ENCODE data around the gene SKIC8.
A peak's percentile ranks its signal among the peaks of the same experiment; 100 is the strongest.

SKIC8 gene

DNA sequence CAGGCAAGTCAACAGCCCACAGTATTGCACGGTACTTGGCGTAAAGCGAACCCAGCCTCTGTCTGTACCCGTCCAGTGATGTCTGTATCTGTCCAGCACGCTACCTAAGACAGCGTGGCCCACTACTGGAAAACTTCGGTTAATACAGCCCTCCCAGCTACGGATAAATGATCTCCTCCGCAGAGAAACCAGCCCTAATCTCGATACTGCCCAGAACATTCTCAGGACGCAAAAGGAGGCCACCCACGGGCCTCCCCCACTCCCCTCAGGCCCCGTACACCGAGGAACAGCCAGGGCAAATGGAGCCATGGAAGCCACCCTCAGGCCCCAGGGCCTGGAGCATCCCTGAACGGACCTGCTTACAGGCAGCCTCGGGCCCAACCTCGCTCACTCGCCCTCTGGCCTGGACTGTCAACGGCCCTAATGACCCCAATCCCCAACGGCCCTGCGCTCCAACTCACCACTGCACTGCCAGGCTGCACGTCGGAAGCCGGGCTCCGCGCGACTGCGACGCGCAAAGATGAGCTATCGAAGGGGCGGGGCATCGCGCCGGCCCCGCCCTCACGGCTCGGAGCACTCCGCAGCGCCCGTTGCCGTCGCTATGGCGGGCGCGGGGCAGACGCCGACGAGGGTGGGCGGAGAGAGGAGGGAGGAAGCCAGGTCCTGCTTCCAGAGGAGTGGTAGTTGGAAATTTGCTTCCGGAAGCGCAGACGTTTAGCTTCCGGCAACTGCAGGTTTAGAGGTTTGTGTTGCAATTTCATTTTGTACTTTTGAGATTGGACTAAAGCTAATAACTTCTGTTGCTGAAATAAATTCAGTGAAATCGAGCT lies at the start of gene SKIC8:
TSS of gene SKIC8 (minus strand) at position 509 of the 830 bp plus-strand sequence. CDS start 3,923 bp downstream, outside the sequence.
- peak; percentile 76 for DNase-seq

DNA sequence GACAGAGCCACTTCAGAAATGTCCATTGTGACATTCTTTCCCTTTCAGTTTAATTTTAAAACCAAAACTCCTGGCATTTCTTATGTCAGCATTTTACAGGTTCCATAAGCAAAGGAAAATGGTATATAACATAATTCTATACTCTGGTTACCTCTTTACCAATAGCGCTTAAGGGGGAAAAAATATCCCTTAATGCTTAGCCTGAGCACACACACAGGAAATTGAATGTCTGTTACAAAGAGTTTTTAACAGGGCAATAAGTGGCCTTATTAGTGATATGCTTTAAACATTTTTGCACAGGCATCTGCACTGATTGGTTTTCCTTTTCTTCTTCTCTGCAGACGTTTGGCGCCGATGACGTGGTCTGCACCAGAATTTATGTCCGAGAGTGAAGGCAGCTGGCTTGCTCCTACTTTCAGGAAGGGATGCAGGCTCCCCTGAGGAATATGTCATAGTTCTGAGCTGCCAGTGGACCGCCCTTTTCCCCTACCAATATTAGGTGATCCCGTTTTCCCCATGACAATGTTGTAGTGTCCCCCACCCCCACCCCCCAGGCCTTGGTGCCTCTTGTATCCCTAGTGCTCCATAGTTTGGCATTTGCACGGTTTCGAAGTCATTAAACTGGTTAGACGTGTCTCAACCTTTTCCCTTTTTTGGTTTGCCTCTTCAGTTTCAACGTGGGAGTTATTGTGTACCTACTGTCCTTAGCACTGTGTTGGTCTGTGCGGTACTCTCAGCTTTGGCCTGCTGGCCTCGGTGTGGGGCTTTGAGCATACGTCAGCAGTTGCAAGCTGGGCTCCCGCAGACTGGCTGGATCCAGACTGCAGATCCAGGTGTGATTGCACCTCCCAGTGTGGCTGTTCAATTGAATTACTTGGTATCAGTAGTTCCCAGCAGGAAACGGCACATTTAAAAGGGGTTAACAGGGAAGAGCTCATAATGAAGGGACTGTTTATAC lies 48.5 kb upstream of the SKIC8 start:
- no peak for DNase-seq

DNA sequence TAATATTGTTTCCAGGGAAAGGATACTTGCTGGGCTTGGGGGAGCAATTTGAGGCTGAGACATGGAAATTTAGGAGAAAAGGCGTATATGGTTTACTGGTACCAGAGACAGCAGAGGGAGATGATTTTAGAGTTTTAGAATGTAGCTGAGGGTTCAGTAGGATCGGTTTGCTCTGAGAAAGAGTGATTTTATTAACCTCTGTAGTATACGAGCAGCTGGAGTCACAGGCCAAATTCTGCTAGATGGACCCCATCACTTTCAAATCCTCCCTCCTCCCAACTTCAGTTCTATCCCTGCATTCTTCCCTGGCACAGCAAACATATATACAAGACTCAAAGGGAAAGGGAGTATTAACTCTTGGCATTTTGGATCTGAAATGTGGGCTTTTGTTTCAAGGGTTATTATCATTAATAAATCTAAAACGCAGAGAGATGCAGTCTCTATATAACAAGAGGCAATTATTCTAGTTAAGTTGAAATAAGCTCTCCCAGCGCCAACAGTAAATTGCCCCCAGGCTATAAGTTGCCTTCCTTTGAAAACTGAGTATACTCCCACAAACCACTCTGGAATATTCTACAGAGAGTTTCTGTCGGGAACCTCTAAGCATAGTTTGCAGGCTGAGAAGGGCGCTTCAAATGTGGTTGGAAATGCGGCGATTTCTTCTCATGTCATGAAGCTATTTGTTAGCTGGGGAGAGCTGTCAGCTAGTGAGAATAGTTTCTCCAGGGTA lies 46.2 kb upstream of the SKIC8 start:
- no peak for DNase-seq

DNA sequence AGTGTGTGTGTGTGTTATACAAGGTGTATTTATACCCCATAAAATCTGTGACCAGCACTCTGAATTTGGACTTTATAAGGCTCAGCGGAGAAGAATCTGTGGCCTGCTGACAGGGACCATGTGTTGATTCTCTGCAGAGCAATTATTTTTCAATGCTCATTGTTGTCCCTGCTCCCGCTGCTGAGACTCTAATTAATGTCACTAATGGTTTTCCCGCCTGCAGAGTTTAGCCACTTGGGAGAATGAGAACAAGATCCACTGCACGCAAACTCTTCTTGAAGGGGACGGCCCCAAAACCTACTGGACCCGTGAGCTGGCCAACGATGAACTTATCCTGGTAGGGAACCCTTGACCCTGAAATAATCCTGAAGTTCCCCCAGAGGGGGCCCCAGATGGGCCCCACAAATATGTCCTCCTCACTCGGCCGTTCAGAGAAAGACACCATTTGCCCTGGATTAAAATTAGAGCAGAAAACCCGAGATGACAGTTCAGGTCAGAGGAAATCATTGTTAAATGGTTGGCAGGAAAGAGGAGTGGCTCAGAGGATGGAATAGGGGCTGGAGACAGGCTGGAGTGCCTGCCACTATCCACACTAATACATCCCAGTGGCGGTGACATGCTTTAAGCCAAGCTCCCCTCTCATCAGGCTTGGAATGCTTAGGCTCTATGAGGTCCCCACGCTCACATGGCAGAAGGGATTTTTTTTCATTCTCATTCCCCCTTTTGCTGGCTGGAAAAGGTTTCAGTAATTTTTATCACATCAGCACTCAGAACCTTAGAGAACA lies 44.1 kb upstream of the SKIC8 start:
- no peak for DNase-seq

DNA sequence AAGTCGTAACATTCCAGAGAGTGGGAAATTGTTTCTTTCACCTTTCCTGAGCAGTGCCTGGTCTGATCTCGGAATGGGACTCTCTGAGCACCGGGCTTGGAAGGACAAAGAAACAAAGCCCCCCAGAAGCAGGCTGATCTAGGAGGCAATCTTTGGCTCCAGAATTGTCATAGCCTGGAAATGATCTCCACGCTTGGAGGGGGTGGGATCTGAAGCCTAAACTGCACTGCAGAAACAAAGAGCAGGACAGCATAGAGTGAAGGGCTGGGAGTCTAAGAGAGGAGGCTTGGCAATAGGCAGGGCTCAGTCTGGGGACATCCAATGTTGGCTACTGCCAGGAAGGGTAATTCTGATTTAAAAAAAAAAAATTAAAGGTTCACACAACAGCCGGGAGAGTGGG lies 42.6 kb upstream of the SKIC8 start:
- DNase-seq: no peak

DNA sequence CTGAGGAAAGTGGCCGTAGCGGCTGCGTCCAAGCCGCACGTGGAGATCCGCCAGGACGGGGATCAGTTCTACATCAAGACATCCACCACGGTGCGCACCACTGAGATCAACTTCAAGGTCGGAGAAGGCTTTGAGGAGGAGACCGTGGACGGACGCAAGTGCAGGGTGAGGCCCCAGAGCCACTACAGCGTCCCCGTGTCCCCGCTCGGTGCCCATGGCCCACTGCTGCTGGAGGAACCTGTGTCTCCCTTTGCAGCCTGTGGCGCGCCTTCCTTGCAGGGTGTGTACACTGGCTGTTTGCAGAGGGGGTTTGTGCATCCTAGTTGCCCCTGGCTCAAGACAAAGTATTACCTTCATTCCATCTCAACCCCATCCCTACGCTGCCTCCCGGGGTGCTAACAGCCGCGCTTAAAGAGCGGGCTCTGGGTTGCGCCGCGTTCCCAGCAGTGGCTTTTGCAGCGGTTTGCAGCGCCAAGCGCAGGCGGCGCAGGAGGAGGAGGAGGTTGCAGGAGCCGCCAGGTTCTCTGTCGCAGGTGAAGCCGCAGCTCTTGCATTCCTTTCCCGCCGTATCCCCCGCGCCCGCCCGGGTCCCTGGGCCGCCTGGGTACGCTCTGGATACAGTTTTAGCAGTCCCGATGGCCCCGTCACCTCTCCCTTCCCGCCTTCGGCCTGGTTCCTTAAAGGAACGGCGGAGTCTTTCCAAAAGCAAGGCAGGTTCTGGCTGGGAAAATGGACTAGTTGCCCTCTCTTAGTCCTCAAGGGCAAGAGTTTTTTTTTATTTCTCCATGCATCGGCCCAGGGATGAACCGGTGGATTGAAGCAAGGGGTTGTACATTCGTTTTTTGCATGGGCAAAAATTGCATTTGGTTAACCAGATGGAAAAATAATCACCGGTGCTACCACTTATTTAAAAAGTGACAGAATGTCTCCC lies 41.9 kb upstream of the SKIC8 start:
- no peak for DNase-seq

DNA sequence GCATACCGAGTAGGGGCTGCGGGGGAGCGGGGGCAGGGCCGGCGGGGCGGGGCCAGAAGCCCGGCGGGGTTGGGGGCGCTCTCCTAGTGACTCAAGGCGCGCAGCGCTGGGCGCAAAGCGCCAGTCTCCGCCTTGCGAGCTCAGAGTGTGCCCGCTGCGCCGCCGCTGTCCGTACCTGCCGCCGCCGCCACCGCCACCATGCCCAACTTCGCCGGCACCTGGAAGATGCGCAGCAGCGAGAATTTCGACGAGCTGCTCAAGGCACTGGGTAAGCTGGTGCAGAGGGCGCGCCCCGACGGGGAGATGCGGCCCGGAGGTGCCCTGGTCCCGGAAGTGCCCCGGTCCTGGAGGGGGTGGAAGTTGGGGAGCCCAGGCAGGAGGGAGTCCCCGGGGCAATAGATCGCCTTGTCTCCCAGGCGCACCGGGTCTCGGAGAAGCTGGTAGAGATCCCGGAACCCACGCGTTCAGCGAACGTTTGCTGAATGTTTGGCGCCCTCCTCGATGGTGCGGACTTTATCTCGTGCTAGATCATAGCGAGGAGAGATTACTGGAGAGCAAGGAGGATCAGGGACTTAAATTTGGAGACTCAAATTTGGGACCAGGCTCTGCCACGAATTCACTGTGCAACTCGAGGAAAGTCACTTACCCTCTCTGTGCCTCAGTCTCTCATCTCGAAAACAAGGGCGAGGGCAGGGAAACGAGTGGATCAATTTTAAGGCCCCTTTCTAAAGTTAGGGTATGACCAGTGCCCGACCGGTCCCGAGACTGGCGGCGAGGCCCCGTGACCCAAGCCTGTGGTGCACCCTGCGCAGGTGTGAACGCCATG lies 41.0 kb upstream of the SKIC8 start, which contains the start of gene CRABP1:
TSS of gene CRABP1 (plus strand) at position 123 of the 826 bp plus-strand sequence. CDS start at position 199, 76 bp downstream.
- DNase-seq: no peak

DNA sequence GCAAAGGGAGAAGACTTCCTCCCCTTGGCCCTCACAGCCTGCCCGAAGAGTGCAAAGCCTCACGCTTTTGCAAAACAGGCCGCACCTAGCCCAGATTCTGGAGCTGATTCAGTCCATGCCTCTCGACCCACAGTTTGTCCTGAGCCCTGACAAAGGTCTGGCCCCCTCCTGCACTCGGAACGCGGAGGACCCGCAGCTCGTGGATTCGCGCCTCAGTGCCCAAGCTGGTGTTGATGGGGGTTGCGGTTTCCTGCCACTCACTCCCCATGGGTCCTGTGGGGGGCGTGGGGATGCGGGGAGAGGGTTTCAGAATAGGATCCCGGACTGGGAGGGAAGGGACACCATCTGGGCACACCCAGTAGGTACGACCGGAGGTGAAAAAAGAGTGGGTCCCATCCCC lies 40.1 kb upstream of the SKIC8 start:
- DNase-seq: no peak

DNA sequence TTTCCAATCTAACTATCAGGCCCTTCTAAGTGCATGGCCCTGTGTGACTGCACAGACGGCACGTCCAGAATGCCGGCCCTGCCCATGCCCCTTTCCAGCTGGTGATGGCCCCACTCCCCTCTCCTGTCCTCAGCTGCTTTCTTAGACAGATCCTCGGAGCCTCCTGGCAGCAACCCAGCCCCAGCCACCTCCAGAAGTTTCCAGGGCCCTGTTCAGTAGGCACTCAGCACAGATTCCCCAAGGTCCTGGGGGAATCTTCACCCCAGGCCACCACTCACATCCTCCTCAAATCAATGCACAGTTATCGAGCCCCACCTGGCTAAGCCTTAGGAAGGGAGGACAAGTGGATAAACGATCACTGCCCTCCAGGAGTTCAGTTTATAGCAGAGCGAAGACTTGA lies 39.4 kb upstream of the SKIC8 start:
- no peak for DNase-seq

DNA sequence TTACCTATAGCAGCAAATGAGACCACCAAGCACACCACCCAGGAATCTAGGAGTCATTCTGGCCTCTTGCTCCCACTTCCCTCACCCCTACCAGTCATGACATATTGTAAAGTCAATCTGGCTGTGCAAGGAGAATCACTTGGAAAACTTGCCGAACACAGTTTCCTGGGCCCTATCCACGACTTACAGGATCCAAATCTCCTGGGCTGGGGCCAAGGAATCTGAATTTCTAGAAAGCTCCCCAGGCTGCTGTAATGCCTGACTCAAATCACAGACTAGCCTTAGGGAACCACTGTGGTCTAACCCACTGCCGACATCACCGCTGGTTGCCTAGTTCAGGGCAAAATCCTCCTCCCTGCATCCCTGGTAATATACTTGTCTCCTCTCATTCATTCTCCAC lies 36.6 kb upstream of the SKIC8 start:
- no peak for DNase-seq

DNA sequence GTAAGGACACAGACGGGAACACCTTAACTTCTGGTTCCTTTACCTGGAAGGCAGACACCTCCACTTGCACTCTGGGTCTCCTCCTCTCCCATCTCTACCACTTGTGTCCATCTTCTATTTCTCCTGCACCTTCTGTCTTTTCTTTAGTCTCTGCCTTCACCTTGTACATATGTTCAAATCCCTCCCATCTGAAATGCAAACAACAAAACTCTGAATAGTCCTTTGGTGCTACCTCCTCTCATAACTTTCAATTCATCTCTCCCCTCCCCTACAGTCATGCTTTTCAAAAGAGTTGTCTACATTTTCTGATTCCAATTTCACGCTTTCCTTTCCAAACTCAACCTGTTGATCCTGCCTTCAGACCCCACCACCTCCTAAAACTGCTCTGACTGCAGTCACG lies 35.4 kb upstream of the SKIC8 start:
- DNase-seq: no peak

DNA sequence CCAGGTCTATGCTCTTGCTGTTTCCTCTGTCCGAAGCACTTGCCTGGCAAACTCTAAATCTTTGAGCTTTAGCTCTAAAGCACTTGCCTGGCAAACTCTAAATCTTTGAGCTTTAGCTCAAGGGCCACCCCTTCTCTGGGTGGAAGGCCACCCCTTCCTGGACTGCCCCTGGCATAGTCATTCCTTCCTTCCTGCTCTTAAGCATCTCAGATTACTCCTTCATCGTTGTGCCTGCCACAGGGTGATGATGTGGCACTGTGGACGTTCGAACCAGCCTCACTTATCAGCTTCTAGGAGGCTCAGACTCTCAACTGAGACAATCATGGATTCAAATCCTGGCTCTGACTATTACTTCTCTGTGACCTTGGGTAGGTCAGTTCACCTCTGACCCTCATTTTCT lies 30.2 kb upstream of the SKIC8 start:
- DNase-seq: no peak

DNA sequence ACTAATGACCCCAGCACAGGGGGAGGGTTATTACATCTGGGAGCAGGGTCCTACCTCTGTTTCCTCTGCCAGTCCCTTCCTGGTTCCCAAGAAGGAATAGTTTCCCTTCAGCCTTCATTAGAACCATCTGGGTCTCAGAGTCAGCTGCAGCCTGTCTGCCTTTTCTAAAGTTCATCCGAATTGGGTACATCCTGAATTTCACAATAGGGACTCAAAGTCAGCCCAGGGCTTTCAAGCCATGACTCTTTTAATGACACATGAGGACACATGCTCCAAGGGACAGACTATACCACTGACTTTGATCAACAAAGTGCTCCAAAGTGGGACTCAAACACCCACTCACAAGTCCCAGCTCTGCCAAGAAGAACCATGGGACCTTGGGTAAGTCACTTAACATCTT lies 28.1 kb upstream of the SKIC8 start:
- no peak for DNase-seq

DNA sequence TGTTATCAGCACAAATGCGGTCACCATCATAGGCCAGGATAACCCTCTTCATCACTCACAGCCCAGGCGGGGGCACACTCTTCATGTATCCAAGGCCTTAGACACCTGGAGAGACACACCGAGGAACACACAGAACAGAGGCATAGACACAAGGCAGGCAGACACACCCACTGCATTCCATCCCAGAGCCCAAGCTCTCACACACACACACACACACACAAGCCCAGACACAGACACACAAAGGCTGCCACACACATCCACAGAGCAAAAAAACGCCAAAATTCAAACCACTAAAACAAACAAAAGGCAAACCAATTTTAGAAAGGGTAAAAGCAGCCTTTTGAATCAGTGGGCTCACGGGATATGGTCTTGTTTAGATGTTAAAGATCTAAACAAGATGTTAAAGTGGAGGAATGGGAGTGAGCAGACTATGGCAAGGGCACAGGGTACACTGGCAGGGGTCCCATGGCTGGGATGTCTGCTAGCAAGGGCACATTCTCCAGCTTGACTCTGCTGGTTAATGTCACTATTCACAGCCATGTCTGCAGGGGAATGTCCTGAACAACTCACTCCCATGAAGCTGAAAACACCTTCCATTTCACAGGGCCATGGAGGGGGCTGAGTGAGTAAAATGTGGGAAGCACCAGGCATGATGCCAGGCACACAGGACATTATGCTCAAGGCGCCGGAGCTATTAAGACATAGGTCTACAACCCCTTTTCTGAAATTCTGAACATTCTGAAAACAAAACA lies 25.9 kb upstream of the SKIC8 start:
- no peak for DNase-seq

DNA sequence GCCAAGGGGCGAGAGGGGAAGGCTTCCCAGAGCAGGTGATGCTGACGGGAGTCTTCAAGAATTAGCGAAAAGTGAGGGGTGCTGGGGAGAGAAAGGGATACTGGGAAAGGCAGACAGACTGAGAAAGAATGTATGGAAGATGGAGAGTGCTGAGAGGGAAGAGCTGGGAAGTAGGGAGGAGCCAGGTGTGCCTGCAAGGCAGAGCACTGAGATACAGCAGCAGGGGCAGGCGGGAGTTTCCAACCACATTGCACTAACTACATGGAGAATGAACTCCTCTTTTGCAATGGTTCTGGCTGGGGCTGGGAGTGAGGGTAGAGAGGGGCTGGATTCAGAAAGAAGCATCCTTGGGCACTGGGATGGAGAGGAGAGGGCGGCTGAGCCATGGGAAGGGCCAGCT lies 24.7 kb upstream of the SKIC8 start:
- no peak for DNase-seq

DNA sequence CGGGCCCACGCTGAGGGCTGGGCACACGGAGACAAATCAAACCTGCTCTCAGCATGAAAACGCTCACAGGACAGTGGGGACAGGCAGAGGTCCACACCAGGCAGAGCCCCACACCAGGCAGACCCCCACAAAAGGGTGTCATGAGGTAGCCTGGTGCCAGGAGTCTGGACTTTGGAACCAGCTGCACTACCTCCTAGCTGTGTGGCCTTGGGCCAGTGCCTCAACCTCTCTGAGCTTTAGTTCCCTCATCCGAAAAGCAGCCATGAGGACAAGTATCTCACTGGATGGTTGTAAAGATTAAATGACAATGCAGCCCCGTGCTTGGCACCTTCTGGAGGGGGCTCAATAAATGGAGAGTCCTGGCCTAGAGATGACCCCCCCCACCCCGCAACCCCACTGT lies 24.3 kb upstream of the SKIC8 start:
- DNase-seq: no peak

DNA sequence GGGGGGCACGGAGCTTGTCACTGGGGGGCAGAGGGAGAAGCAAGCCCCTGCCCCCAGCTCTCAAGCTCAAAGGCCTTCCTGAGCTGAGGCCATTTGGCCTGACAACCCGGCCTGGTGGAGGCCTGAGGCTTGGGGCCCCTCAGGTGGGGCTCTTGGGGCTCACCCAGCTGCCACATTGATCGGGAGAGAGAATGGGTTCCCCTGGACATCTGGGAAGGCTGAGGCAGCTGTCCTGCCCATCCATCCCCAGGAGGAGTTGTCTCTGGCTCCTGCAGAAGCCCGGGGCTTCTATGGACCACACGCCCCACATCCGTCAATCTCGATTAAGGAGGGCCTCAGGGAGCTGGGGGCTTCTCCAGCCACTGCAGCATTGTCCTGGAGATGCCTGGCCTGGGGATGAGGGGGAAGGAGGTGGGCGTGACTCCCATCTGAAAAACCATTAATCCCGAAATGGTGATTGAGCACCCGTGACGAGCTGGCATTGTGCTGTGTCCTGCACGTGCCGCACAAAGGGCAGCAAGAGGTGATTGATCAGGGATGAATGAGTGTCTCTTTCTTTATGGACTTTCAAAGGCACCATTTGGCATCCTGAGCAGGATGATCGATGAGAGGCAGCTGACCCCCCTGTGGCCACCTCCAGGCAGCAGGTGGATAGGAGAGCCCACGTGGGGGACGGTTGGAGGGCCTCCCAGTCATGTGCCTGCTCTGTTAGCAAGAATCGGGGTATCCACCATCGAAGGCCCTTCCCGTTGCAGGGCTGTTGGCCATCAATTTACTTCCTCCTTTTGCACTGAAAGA lies 23.5 kb upstream of the SKIC8 start:
- DNase-seq: no peak

DNA sequence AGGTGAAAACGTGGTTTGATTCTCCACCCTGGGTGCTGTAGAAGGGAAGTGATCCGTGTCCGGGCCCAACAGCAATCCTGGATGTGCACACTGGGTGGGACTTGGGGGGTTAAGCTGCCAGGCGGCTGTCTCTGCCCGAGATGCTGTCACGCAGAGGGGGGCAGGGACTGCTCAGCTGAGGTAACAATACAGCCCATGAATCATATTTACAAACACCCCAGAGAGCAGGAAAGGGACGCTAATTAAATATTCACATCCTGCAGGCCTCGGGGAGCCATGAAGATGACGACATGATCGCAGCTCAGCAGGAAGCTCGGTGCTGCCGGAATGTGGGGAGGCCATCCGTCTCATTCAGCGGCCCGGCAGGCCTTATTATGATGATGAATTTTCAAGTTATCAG lies 22.8 kb upstream of the SKIC8 start:
- DNase-seq: no peak

DNA sequence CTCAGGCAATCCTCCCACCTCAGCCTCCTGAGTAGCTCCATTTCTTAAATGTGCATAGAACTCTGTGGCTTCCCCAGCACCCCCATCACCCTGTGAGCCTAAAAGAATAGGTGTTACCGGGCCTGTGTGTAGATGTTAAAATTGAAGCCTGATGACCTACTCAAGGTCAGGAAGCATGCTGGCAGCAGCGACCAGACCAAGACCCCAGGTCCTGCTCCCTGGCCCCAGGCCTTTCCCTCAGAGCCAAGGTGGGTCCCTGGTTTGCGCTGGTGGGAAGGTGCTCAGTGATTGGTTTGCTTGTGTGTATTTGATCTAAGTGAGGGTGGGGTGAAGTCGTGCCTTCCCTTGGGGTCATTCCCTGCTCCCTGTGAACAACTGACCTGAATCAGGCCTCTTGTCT lies 22.4 kb upstream of the SKIC8 start:
- DNase-seq: no peak
